HG03571 (cell line): ENCODE results near the gene MTCP1.

Experiments
- ATAC-seq: cut with Tn5 transposase; IDR thresholded peaks from one replicate; pipeline ENCODE4 v1.9.1; 2021; ENCODE audit not compliant: unreplicated experiment

MTCP1 gene

DNA sequence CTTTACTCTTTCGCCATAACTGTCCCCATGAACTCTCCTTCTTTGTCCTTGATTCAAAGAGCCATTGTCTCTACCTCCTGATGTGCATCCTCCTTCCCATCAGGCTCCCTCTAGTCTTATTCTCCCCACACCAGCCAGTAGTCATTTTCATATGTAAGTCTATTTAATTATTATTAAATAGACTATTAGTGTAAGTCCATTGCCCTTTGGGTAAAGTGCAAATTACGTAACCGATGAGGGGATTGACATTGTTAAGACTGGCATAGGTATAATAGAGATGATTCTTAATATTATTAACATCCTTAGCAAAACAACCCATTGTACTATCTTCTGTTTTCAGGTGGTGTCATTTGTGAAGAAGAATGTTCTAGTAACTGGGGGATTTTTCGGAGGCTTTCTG lies 16.7 kb downstream of the MTCP1 start:
- ATAC-seq = no peak

DNA sequence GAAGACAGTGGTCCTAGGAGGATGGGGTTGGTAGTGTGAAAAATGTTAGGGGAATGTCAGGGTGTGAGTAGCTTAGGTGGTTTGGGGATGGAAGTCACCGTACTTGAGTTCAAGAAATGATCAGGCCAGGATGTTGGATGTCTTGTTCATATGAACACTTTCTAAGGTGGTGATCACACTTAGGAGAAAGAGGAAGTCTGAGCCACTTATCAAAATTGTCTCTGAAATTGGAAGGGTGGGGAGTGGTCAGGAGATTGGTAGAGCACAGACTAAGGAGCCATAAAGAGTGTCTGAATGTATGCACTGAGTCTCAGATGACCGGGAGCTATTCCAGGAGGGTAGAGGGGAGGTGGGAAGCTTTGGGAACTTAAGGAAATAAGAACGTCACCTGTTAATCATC lies 17.3 kb downstream of the MTCP1 start:
- no peak for ATAC-seq

DNA sequence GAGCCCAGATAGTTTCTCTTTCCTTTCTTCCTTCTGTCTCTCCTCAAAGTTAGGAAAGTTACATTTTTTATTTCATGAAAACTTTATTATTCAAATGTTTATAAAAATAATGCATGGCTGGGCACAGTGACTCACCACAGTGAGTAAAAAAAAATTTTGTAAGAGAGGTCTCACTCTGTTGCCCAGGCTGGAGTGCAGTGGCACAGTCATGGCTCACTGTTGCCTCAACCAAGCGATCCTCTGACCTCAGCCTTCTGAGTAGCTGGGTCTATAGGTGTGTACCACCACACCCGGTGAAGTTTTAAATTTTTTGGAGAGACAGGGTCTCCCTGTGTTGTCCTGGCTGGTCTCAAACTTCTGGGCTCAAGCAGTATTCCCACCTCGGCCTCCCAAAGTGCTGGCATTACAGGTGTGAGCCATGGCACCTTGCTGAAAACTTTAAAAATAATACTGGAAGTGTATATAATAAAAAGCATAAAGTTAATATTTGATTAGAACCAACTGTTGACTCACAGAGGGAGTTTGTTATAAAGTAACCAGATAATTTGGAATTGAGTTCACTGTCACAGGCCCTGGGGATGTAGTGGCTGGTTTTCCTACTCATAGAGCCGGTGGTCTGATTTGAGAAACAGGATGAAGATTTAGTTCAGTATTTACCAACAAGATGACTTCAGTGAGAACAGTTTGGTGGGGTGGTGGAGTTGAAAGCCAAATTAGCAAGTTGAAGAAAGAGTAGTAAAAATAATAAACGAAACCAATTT lies 18.0 kb downstream of the MTCP1 start:
- ATAC-seq = no peak

DNA sequence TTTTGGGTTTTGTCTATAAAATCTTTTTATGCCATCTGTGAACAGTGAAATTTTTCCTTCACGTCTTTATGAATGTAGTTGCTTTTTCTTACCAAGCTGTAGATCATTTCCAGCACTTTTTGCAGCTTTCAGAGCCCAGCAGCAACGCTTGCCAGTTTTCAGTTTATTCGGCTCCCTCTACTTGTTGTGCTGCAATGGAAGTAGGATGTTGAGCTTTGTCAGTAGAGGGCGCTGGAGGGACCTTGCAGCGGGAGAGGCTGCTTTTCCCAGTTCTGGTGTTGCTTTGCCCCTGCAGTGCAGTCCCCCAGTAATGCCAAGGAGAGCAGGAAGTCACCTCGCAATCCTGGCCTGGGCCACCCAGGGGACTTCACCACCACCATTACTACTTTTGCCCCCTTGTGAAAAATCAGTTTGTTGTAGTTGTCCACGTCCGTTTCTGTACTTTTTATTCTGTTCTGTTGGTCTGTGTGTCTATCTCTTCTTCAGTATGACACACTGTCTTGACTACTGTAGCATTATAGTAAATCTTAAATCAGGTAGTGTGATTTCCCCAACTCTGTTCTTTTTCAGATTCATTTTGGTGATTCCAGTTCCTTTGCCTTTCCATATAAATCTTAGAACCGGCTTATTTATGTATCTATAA lies 21.8 kb downstream of the MTCP1 start:
- ATAC-seq = no peak

DNA sequence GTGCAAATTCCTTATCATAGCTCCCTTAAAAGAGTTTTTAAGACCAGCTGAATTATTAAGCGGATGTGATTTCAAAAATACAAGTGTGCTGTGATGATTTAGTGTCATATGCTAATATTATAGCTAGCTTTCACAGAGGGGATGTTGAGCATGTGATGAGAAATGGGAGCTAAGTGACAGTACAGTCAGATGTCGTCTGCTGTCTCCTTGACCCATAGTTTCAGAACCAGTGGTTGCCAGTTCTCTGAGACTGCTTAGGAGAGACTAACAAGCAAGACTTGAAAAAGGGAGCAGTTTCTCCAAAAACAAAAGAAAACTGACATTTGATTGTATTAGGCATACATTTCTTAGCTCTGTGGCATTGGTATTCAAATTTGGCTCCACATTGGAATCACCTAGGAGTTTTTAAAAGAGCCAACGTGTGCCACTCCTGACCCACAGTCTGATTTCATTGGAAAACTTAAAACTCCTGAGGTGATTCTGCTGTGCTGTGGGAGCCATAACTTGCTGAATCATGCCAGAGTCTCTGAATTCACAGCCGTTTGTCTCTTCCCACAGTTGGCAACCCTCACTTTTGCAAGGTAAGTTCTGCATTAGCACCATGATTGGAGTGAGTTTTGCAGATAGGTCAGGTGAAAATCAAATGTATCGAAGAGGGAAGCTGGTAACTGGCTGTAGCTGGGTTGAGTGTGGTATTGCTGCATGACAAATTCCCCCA lies 24.0 kb downstream of the MTCP1 start:
- ATAC-seq = no peak

DNA sequence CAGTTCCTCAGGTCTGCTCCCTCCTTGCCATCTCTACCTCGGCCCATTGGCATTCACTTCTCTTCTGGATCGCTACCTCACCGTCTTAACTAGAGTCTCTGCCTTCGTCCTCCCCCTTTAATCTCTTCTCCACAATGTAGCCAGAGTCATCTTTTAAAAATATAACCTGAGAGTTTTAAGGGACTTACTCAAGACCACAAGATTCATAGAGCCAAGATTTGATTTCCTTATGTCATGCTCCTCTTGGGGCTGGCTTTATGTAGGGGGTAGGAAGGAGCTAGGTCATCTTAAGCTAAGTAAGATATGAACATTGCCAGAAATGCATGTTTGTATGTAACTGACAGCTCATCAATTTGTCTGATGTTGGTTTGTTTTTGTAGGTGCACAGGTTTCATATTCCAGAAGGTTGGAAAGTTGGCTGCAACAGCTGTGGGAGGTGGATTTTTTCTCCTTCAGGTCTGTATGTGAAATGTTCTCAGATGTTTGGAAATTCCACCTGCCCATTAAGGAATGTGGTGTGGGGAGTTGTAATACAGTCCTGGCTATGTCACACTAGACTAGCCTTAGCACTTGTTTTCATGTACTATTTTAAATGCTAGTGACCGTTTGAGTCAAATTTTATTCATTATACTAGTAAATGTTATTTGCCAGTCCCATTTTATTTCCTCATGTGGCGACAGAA lies 24.7 kb downstream of the MTCP1 start:
- ATAC-seq = no peak

DNA sequence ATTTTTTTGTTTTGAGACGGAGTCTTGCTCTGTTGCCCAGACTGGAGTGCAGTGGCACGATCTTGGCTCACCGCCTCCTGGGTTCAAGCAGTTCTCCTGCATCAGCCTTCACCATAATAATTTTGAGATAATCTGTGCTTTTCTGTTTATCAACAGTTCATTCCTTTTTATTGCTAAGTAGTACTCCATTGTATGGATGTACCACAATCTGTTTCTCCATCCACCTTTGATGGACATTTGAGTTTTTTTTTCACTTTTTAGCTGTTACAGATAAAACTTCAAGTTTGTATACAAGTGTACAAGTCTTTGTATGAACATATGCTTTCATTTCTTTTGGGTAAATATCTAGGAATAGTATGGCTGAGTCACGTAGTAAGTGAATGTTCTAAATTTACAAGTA lies 35.2 kb downstream of the MTCP1 start:
- ATAC-seq = no peak

DNA sequence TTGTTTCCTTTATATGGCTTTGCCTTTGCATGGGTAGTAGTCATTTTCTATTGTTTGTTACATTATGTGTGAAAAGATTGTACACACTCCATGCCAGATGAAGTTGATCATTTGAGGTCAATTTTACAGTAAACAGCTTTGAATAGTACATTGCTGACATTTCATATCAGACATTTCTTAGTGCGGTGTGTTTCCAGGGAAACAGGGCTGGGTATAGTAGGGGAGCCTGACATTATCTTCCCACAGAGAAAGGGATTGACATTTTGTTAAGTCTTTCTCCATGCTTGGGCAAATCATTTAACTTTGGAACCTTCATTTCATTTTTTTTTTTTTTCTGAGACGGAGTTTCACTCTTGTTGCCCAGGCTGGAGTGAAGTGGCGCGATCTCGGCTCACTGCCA lies 39.3 kb downstream of the MTCP1 start:
- ATAC-seq = no peak

DNA sequence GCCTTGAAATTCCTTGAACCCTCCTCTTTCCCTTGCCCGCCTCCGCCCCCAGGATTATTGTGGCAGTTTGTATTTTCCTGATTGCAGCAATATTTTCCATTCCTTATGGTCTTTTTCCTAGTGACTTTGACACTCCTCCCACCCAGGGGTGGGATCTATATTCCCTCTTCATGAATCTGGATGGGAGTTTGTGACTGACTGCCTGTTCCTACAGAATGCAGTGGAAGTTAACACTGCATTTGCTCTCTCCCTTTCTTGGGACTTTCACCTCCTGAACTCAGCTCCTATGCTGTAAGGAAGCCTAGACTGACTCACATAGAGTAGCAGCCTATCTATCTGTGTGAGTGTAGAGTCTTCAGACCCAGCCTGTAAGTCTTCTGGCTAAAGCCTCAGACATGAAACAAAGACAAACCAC lies 42.1 kb downstream of the MTCP1 start:
- ATAC-seq = no peak

DNA sequence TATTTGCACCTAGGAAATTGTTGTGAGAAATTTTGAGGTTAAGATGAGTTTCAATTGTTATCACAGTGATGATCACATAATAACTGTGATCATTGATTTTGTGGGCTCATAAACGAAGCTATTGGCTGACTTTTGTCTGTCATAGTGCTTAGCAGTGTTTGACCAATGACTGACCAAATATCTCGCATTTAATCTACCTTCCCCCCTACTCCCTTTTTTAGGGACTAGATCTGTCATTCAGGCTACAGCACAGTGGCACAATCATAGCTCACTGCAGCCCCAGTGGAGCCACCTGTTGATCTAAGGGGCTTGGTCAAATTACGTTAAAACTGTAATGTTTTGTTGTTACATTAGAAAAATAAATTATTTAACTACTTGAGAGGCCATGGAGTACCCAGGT lies 42.8 kb downstream of the MTCP1 start:
- ATAC-seq = no peak

DNA sequence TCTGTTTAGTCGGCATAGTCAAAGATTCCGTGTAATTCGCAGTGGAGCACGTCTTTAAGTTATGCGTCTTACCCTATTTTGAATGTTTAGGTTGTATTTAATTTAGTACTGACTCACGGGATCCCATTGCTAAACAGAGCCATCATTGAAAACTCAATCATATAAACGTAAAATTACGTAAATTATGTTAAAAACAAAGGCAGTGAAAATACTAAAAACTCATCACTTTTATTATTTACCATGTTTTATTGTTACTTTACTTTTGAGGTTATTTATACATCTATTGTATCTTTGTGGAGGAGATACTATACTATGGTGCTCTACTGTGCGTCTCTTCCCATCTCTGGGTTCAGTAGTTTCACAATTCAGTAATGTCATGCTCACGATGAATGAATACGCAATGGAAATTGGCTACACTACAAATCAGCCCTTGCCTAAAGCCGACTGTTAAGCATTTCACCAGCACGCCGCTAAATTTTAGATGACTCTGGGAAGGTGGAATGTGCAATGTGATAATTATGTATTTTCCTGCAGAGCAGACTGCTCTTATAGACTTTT lies 43.3 kb downstream of the MTCP1 start:
- ATAC-seq = no peak

DNA sequence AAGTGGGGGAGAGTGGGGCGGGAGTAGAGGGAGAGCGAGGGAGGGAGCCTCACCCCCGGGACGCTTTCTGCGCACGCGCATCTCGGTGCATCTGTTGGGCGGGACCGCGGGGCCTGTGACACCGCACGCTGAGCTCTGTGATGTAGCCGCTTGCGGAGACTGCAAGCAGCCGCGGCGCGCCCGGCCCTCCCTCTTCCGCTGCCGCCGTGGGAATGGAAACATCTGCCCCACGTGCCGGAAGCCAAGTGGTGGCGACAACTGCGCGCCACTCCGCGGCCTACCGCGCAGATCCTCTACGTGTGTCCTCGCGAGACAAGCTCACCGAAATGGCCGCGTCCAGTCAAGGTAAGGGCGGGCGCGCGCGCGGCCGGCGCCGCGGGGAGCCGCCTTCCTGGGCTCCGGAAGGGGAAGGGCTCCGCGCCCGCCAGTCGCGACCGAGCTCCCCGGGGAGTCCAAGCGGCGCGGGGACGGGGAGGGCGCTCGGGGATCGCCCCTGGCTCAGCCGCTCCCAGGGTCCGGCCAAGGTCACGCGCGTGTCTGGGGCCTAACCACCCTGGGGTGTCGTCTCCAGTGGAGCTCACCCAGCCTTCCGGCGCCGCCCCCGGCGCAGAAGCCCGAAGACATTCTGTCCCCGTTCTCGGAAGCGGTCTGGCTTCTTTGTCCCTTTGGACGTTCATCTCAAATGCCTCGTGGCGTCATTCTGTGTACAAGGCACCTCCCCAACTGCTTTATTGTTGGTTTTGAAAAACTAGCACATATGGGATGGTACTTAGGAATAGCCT lies 44.0 kb downstream of the MTCP1 start, which contains the start of gene FUNDC2:
Gene FUNDC2, plus strand, starts transcription at position 118 of the 782 bp plus-strand sequence. Its CDS starts 95 bp downstream, at position 213.
- ATAC-seq = peak; percentile 87

DNA sequence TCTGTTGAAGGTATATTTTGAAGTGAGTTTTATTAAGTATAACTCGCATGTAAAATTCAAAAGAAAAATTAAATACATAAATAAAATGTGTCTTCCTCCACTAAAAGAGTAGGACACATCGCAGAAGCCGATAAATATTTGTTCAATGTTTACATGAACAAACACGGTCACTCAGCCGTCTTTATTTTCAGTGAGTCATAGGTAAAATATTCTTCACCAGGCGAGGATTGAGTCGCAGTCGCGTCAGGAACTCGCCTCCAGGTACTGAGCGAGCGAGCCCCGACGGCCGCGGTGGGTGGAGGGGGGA lies 44.6 kb downstream of the MTCP1 start:
- no peak for ATAC-seq

DNA sequence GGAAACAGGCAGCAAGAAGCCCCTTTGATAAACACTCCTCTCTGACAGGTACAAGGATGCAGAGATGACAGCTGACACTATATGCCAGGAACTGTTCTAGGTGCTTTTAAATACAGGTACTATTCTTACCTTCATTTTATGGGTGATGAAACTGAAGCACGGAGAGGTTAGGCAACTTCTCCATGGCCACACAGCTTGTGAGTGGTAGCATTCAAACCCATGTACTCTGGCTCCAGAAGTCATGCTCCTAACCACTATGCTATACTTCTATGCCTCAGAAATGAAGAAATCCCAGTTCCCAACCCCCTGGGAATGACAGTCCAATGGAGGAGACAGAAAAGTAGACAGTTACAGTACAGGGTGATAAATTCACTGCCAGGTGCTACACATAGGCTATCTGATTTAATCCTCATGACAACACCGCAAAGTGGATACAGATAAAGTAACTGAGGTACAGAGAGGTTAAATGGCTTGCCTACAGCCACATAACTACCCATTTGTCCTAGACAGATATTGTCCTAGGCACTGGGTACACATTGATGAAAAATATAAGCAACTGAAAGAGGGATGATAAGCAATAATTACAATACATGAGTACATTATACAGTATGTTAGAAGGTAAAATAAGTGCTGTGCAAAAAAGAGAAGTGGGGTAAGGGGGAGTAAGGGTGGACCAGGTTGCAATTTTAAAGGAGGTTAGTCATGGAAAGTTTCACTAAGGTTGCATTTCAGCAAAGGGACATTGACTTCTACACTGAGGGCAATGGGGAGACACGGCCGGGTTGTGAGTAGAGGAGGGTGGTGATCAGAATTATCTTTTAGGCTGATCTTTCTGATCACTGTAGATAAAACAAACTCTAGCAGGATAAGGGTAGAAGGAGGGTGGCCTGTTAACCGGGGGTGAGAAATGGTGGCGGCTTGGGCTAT lies 46.8 kb downstream of the MTCP1 start:
- ATAC-seq = no peak

DNA sequence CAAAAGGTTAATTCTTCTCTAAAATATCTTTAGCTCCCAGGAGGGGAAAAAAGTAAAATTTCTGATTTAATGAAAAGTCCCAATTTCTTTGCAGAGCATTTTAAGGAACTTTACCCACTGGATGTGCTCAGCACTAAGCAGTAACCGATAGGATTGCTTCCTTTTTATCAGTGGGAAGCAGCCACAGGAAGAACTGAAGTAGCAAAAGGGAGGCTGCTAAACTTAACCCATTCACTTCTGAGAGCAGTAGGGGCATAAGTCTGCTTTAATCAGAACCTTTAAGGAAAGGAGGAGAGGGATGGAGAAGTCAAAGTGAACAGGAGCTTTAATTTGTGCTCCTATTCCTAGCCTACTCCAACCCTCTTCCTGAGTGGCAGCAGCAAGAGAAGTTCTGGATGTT lies 48.4 kb downstream of the MTCP1 start, which contains the start of gene F8:
Gene F8, minus strand, starts transcription at position 139 of the 400 bp plus-strand sequence. CDS start 171 bp downstream, outside the sequence.
- ATAC-seq = no peak

DNA sequence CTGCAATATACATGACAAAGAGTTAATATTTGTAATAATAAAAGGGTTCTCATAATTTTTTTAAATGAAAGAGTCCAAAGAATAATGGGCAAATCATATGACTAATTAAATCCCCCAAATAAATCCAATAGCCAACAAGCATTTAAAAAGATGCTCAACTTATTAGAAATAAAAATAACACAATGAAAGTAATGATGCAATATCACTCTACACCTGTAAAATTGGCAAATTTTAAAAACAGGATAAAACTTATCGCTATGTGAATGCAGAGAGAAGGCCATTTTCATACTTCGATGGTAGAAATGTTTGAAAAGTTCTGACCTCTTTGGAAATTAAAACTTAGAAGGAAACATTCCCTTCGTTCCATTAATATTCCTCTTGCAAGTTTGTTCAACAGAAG lies 50.3 kb downstream of the MTCP1 start:
- ATAC-seq = no peak
